ENCODE results near the gene DNAH17. TPM values are rescaled to one million over a fixed set of nuclear protein-coding genes. Genes with fewer than 3 reads are reported as not detected.

The DNAH17 gene
- polyA plus RNA-seq, 3 donors: 0.01 to 0.51 (median 0.11) TPM

- H3K9ac ChIP-seq (ENCODE audit: insufficient read depth, low read length, poor library complexity, severe bottlenecking): no peak overlapping the region
- H3K27me3 ChIP-seq (ENCODE audit: control insufficient read depth in 2 of 2, insufficient read depth in 2 of 2, low read length in 2 of 2): no peaks in the 10 kb centered on the region
- no peak overlapping the region for H3K4me3 Mint-ChIP-seq
- H3K4me2 ChIP-seq (replicated peaks; ENCODE audit: extremely low read depth, low read length, poor library complexity, severe bottlenecking): no peak overlapping the region
- 92% methylated on average over 15 of the region's 22 CpGs for WGBS (ENCODE audit: insufficient coverage)
- H3K27me3 Mint-ChIP-seq (ENCODE audit: low read depth in 3 of 3): peaks cover 2 to 7% (median 4%) of the 10 kb centered on the region in 3 donors
- no peaks in the 10 kb centered on the region for H3K79me2 ChIP-seq (ENCODE audit: insufficient read depth, low read length)
- H3K4me1 Mint-ChIP-seq: peaks cover 10% of the 10 kb centered on the region
- intact Hi-C loops (cut with micrococcal nuclease): loop anchor here (5.0 kb wide), 2 partner anchors 112 to 212 kb away; no protein-coding TSS in a partner anchor
- H3K4me3 ChIP-seq (replicated peaks in 1 of 3; ENCODE audit: low read depth in 2 of 3, low read length in 3 of 3): no peak overlapping the region
- no peaks in the 10 kb centered on the region for H3K9me3 Mint-ChIP-seq
- H3K4me1 ChIP-seq (ENCODE audit: control insufficient read depth in 1 of 2, insufficient read depth in 2 of 2, low read length in 2 of 2): no peaks in the 10 kb centered on the region
- H3K27ac ChIP-seq (ENCODE audit: low read depth in 1 of 2, low read length in 2 of 2): no peak overlapping the region
- H2AFZ ChIP-seq (ENCODE audit: insufficient read depth, low read depth, low read length, poor library complexity, severe bottlenecking): no peak overlapping the region
- peak overlapping the region in 3 of 7 donors; percentile 26 to 63 (median 63) for H3K27ac Mint-ChIP-seq
- H3K9me3 ChIP-seq (replicated peaks in 1 of 2; ENCODE audit: control insufficient read depth in 1 of 2, insufficient read depth in 1 of 2, low read length in 2 of 2): no peaks in the 10 kb centered on the region
- TF ChIP-seq CTCF (IDR thresholded peaks at IDR 0.05): no peak
- no peak for DNase-seq
- H3K36me3 ChIP-seq (replicated peaks in 1 of 2; ENCODE audit: control insufficient read depth in 1 of 2, insufficient read depth in 2 of 2, low read length in 2 of 2): no peaks in the 10 kb centered on the region
- no peaks in the 10 kb centered on the region for H3K36me3 Mint-ChIP-seq
- H4K20me1 ChIP-seq (ENCODE audit: insufficient read depth, low read length): no peaks in the 10 kb centered on the region
Observed at GRCh38 chr17:78494696-78495330, 82.4 kb downstream of the DNAH17 start.

GRCh38 chr17:78493853-78494695 is 83.1 kb downstream of the DNAH17 start:
- Histone ChIP-seq H3K9ac (ENCODE audit: insufficient read depth, low read length, poor library complexity, severe bottlenecking) (no peak overlapping the region), H3K9me3 (replicated peaks in 1 of 2; ENCODE audit: control insufficient read depth in 1 of 2, insufficient read depth in 1 of 2, low read length in 2 of 2) (no peaks in the 10 kb centered on the region), H3K4me2 (replicated peaks; ENCODE audit: extremely low read depth, low read length, poor library complexity, severe bottlenecking) (no peak overlapping the region), H4K20me1 (ENCODE audit: insufficient read depth, low read length) (no peaks in the 10 kb centered on the region), H3K27ac (ENCODE audit: low read depth in 1 of 2, low read length in 2 of 2) (no peak overlapping the region), H2AFZ (ENCODE audit: insufficient read depth, low read depth, low read length, poor library complexity, severe bottlenecking) (no peak overlapping the region), H3K79me2 (ENCODE audit: insufficient read depth, low read length) (no peaks in the 10 kb centered on the region), H3K4me3 (replicated peaks in 1 of 3; ENCODE audit: low read depth in 2 of 3, low read length in 3 of 3) (no peak overlapping the region), H3K4me1 (ENCODE audit: control insufficient read depth in 1 of 2, insufficient read depth in 2 of 2, low read length in 2 of 2) (no peaks in the 10 kb centered on the region), H3K27me3 (ENCODE audit: control insufficient read depth in 2 of 2, insufficient read depth in 2 of 2, low read length in 2 of 2) (no peaks in the 10 kb centered on the region), H3K36me3 (replicated peaks in 1 of 2; ENCODE audit: control insufficient read depth in 1 of 2, insufficient read depth in 2 of 2, low read length in 2 of 2) (no peaks in the 10 kb centered on the region)
- no peak for DNase-seq
- H3K4me1 Mint-ChIP-seq: peaks cover 10% of the 10 kb centered on the region
- peak overlapping the region in 1 of 7 donors; percentile 1 for H3K27ac Mint-ChIP-seq
- no peaks in the 10 kb centered on the region for H3K9me3 Mint-ChIP-seq
- WGBS (ENCODE audit: insufficient coverage): 89% methylated on average over 33 of the region's 42 CpGs
- H3K27me3 Mint-ChIP-seq (ENCODE audit: low read depth in 3 of 3): peaks cover 2 to 10% (median 4%) of the 10 kb centered on the region in 3 donors
- intact Hi-C loops (cut with micrococcal nuclease): no loop called here
- H3K4me3 Mint-ChIP-seq: no peak overlapping the region
- no peak for TF ChIP-seq CTCF (IDR thresholded peaks at IDR 0.05)
- H3K36me3 Mint-ChIP-seq: no peaks in the 10 kb centered on the region

Data from CD14-positive monocyte (primary cell).